GM18526 (cell line): ENCODE results near the gene TMEM212.

Source experiments
- POLR2A ChIP-seq: IDR thresholded peaks from 3 replicates; pipeline ENCODE4 v1.6.1; 2011; ENCODE audit not compliant: insufficient read length; ENCODE audit errors: extremely low read depth

TMEM212 gene

DNA sequence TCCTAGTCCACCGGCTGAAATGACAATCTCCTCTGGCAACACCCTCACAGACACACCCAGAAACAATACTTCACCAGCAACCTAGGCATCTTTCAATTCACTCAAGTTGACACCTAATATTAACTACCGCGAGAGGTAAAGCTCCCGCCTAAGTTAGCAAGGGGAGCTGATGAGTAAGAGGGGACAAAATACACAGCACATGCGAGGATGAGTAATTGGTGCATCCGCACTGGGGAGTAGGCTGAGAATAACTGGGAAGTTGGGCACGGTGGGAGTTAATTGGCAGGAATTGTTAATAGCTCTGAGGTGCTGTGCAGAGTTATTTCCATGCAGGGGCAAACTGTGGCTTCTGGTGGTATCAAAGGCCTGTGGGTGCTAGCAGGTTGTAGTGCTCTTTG is 18.3 kb upstream of the TMEM212 start:
- no peak for TF ChIP-seq POLR2A

DNA sequence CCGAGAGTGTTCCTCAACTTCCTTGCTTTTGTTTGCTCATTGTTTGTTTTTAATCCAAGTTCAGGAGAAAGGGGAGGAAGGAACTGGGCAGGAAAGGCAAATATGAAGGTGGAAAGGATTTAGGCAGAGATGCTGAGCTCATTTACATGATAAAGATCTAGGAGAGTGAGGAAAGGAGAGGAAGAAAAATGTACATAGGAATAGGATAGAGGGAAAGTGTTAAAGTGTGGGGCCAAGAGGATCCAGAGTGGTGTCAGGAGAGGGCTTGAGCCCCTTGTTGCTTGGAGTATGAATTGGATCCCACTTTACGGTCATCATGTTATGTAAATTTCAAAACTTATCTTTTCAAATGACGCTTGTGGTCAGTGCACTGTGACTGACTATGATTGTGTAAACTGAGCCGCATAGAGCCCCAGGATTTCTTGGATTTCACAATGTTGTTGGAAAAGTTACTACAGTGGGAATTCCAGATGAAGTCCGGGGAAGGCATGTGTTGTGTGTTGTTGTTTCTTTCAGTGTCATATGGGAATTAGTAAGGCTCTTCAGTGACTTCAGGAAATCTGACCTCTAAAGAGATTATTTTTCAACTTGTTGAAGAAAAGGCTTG is 17.8 kb upstream of the TMEM212 start:
- no peak for TF ChIP-seq POLR2A

DNA sequence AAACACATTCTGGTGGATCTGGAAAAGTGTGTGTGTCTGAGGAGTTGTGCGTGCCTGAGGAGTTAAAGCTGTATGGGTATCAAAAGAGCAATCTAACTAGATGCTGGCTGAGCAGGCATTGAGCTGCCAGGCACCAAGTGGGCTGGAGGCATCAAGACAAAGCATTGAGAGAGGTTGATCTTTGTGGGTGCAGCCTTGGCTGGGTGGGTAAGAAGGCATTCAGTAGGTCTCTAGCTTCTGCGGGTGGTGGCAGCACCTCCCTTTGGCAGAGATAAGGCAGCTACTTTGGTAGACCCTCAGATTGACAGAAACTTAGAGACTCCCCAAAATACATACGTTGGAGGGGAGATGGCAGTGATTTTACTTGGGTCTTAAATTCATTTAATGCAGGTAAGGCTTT is 15.8 kb upstream of the TMEM212 start:
- TF ChIP-seq POLR2A, result no peak

DNA sequence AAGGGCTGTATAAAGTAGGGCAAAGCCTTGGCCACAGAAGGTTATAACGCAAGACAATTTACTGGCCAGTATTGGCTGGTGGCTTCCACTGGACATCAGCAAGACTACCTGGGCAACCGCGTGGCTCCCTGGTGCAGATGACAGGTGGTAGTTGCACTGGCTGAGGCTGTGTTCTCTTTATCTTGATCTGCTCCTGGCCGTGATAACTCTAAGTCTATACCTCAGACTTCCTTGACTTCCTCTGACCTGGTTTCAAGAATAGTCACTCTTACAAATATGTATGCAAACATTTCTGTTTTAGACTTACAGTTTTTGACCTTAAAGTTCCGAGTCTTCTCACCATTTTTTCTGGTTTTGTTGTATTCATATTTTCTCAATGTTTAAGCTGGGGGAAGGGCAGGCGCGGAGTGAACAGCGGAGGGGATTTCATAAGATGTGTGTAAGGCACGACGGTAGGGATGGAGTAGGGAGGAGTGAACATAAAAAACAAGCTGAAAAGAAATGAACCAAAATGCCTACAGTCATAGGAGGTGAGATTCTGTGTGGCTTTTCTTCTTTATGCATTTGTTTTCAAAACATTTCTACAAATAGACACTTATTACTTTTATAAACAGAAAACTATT is 15.2 kb upstream of the TMEM212 start:
- no peak for TF ChIP-seq POLR2A

DNA sequence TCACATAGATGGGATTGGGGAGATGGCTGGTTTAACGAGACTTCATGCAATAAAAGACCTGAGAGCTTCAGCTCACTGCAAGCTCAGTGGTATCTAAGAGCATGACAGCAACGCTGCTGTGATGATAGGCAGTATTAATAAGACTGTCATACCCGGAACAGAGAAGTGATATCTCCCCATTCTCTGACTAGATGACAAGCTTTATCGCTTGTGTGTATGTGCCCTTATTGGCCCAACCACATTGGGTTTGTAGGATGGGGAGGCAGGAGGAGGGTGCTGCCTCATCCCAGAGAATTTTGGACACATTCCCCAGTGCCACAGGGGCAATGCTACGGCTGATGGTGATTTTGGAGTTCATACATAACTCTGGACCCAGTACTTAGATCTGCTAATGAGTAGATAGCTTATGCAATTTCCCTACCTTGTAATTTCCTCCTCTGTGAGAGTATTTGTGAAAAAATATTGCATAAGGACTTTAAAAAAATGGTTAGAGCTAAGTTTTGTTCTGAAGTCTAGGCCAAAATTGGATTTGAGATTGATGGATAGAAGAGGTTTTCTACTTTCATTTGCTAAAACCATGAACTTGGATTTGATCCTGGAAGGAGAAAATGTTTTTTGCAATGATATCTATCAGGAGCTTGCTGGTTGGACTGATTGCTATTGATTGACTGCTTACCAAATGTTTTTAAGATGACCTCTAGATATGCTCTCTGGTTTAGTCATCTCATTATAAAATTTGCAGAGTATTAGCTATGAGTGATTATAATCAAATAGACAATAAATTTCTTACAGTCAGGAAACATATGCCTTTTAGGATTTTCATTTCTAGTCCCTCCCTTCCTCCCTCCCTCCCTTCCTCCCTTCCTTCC is 14.0 kb upstream of the TMEM212 start:
- TF ChIP-seq POLR2A, result no peak

DNA sequence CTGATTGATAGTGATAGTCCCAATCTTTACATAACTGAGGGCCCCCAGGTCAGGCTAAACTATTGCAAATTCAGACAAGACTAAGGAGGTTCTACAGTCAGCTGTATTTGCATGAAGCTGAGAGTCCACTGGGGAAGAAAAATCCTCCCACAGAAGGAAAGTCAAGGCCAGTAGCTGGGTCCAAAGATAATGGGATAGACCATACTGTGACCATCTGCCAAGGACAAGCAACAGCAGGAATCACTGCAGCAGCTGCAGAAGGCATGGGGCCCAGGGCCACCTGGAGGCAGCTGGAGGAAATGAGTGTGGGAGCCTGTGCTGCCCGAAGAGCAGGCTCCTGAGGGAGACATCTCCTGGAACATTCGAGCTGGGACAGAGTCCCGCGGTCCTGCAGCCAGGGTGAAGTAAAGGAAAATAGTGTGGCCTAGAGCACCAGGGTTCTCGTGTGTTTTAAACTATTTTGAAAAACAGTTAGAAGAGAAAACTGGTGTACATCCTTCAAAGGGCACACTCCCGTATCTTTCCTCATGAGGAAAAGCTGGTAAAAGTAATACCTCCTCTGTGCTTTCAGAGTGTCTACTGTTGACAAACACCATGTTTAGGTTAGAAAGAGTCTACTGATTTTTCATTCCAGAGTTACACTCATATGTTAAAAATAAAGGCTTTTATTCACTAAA is 13.2 kb upstream of the TMEM212 start:
- no peak for TF ChIP-seq POLR2A

DNA sequence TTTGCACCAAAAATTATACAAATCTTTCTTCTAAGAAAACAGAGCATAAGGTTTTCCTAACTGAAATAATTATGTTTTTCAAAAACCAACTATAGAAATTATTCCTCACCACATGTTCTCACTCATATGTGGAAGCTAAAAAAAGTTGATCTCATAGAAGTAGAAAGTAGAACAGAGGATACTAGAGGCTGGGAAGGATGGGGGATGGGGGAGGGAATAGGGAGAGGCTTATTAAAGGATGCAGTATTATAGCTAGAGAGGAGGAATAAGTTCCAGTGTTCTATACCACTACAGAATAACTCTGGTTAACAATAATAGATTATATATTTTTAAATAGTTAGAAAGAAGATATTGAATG is 12.7 kb upstream of the TMEM212 start:
- TF ChIP-seq POLR2A, result no peak

DNA sequence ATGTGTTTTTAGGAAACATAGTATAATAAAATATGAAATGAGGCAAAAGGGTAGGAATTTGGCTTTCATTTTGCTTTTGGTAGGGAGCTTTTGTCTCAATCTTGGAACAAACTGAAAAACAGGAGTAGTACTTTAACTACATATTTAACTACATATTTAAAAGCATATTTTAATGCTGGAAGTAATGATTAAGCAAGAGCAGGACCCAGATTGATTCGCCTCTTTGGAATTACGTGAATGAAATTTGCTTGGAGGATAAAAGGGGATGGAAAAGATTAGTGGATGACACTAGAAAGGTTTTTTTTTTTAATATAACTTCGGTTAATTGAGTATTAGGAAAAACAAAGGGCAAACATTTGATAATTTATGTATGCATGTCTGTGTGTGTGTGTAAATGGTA is 11.2 kb upstream of the TMEM212 start:
- no peak for TF ChIP-seq POLR2A

DNA sequence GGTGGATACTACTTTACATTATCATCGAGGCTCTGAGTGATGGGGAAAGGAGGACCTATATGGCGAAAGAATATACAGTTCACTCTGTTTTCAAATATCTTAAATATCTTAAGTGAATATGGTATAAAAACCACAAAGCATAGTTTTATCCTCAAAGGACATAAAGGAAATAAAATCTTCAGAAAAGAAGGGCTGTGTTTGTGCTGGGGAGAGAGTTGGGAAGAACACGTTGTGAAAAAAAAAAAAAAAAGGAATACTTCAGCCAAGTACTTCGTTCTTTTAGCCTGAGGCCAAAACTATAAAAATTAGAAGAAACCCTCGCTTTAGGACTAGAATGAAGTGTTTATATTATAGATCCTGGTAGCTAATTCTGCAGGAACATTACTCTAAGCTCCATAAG is 10.2 kb upstream of the TMEM212 start:
- TF ChIP-seq POLR2A, result no peak

DNA sequence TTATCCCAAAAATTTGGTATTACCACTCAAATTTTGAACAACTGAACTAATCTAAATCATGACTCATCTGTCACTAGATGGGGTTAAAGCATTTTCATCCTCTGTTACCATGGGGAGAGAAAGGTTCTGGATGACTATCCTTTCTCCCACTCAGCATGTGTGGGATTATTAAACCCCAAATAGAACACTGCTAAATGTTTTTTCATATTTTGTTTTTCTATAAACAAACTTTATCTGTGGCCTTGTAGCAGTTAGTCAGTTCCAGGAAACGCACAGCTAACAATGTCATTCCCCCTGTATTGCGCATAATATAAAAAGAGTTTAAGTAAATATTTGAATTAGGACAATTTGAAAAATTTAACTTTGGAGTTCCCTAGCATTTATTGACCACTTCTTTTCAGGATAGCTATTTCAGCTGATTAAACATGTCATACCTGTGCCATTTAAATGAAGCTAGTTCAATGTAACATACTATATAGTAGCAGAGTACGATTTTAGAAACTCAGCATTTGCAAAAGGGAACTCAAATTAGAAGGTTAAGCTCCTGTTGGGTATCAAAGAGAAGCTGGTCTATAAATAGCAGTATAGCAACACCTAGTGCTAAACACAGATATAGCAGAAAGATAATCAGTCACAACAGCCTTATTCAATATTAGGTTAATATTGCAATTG is 9.2 kb upstream of the TMEM212 start:
- TF ChIP-seq POLR2A, result no peak

DNA sequence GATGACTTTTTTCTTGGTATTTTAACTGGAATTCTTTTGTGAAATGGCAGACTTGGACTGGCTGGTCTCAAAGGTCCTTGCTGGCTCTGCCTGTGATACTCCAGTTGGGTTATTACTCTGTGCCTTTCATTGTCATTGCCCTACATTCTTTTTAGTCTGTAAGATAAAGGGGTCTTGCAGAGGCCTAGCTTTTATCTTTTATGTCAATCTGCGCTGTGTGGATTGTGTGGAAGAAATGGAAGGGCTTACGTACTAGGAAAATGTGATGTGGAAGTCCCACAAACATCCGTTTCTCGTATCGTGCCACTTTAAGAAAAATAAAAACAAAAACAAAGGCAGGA is 8.7 kb upstream of the TMEM212 start:
- TF ChIP-seq POLR2A, result no peak

DNA sequence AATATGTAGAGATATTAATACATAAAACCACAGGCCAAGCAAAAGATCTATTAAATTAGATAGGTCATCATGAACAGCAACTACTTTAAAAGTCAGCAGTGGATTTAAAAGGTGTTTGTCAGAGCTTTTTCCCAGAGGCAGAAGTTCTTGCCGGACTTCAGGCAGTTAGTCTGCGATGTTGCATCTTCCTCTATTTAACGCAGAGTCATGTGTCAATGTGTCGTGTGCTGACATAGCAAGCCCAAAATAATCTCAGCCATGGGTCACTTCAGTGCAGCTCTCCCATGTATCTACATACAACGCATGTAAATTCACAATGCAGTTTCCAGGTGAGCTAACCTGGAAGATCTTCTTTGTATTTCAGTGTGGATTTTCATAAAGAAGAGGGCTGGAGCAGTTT is 8.0 kb upstream of the TMEM212 start:
- no peak for TF ChIP-seq POLR2A

DNA sequence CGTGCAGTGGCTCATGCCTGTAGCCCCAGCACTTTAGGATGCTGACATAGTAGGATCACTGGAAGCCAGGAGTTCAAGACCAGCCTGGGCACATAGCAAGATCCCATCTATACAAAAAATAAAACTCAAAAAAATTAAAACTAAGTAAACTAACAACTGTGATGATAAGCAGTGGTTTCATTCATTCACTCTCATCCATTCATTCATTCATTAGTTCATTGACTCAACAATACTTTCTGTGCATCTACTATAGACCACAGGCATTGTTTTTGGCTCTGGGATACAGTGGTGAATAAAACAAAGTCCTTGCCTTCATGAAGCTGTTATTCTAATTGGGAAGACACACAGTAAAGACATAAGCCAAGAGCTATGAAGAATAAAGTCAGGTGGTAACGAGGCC is 7.5 kb upstream of the TMEM212 start:
- TF ChIP-seq POLR2A, result no peak

DNA sequence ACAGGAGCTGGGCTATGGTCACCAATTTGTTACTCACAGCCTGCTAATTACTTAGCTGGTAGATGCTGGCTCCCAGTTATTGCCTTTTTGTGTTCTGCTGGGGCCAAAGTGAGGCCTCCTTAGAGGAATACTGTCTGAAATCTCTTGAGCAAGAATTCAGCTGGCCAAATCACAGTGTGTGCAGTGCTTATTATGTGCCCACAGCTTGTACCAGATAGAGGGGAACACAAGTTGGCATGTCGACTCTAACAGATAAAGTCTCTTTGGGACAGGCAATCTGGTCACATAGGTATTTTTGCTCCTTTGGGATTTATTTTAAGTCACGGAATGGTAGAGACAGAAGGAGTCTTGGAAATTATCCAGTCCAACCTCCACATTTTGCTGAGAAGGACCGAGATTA is 6.3 kb upstream of the TMEM212 start:
- TF ChIP-seq POLR2A, result no peak

DNA sequence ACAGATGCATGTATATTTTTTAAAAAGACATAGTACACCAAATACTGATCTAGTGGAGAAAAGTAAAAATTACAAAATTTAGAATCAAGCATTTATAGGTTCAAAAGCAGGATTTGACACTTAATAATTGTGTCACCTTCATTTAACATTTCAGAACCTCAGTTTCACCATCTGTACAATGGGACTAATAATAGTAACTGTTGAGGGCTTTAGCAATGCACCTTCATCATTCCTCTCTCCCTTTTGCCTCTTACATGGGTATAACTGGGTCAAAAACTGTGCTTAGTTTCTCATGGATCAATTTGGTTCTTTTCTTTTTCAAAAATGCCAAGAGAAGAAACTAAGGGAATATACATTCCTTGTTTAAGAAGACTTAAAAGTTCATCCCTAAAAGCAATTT is 5.5 kb upstream of the TMEM212 start:
- TF ChIP-seq POLR2A, result no peak
